Loucy (cell line): ENCODE results near the gene ZNF207.

ENCODE experiments used
- EZH2phosphoT487 ChIP-seq: fragments of 200-600 bp; IDR thresholded peaks from 2 replicates; pipeline ENCODE4 v1.6.1; 2018; ENCODE audit warnings: antibody characterized with exemption, mild to moderate bottlenecking, moderate library complexity, borderline replicate concordance
- TF ChIP-seq, protein P1 (sequence below): fragments of 200-600 bp; sonication (generic); conservative IDR thresholded peaks from 2 replicates; pipeline ENCODE4 v1.5.1; 2014; ENCODE audit warnings: mild to moderate bottlenecking, antibody characterized with exemption, low read length

DNA sequence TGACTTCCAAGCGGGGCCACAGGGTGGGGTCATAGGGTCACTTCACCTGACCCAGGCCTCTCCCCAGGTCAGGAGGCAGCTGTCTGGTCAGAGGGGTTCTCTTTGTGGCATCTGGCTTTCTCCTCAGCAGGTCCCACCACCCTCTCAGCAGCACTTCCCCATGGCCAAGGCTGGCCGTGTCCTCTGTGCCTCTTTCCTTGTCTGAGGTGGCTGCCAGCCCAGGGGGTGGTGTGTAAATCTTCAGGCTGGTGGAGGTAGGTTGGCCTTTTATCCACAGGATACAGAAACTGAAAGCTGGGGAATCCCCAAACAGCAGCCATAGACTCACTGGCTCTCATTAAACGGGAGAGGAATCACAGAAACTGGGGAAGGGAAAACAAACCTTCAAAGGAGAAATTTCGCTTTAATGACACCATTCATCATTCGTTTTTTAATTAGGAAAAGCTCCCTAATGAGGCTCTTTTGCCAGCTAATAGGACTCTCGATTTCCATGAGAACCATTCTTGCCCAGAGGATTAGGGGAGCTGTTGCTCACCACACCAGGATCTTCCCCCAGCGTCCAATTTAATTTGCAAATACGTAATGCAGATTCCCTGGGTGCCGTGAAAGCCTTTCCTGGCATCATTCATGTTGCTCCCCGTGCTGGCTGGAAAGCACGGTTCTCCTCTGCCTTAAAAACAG, 26.0 kb upstream of the ZNF207 start:
- TF ChIP-seq, protein P1, sequence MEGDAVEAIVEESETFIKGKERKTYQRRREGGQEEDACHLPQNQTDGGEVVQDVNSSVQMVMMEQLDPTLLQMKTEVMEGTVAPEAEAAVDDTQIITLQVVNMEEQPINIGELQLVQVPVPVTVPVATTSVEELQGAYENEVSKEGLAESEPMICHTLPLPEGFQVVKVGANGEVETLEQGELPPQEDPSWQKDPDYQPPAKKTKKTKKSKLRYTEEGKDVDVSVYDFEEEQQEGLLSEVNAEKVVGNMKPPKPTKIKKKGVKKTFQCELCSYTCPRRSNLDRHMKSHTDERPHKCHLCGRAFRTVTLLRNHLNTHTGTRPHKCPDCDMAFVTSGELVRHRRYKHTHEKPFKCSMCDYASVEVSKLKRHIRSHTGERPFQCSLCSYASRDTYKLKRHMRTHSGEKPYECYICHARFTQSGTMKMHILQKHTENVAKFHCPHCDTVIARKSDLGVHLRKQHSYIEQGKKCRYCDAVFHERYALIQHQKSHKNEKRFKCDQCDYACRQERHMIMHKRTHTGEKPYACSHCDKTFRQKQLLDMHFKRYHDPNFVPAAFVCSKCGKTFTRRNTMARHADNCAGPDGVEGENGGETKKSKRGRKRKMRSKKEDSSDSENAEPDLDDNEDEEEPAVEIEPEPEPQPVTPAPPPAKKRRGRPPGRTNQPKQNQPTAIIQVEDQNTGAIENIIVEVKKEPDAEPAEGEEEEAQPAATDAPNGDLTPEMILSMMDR, result no peak
- TF ChIP-seq EZH2phosphoT487, result no peak
